OCI-LY1 (cell line): ENCODE results near the gene KCNK2.

Experiments used
- H2AFZ ChIP-seq: fragments of 200-600 bp; sonication (generic), shearing (Covaris generic); 2 replicates; pipeline ENCODE4 v1.6.0; 2014; ENCODE audit warnings: antibody characterized with exemption, mild to moderate bottlenecking, low read length
- H3F3A ChIP-seq: fragments of 200-600 bp; sonication (generic), shearing (Covaris generic); 2 replicates; pipeline ENCODE4 v1.6.0; 2014; ENCODE audit warnings: mild to moderate bottlenecking, antibody characterized with exemption, low read length, moderate library complexity; ENCODE audit not compliant: insufficient read depth
- H3K27ac ChIP-seq: fragments of 200-600 bp; sonication (generic); 2 replicates; pipeline ENCODE4 v1.5.1; 2014; ENCODE audit warnings: low read length, mixed run types, mild to moderate bottlenecking, low read depth; ENCODE audit not compliant: poor library complexity, severe bottlenecking
- H3K27me3 ChIP-seq: fragments of 200-600 bp; sonication (generic); 2 replicates; pipeline ENCODE4 v1.6.0; 2014; ENCODE audit warnings: antibody characterized with exemption, mild to moderate bottlenecking, low read length, moderate library complexity; ENCODE audit not compliant: insufficient read depth
- H3K36me3 ChIP-seq: fragments of 200-600 bp; sonication (generic); 2 replicates; pipeline ENCODE4 v1.6.1; 2014; ENCODE audit warnings: mild to moderate bottlenecking, antibody characterized with exemption, low read length, moderate library complexity, mixed read lengths; ENCODE audit not compliant: insufficient read depth
- H3K4me1 ChIP-seq: fragments of 200-600 bp; sonication (generic); 2 replicates; pipeline ENCODE4 v1.5.1; 2014; ENCODE audit warnings: mild to moderate bottlenecking, low read length, moderate library complexity; ENCODE audit not compliant: insufficient read depth, severe bottlenecking
- H3K4me2 ChIP-seq: fragments of 200-600 bp; sonication (generic), shearing (Covaris generic); 2 replicates; pipeline ENCODE4 v1.6.1; 2014; ENCODE audit warnings: low read length
- H3K4me3 ChIP-seq: fragments of 200-600 bp; sonication (generic); 2 replicates; pipeline ENCODE4 v1.5.1; 2014; ENCODE audit warnings: low read length, low read depth, mild to moderate bottlenecking, mixed read lengths; ENCODE audit not compliant: poor library complexity, severe bottlenecking
- H3K79me2 ChIP-seq: fragments of 200-600 bp; shearing (Covaris generic); 2 replicates; pipeline ENCODE4 v1.6.1; 2016; ENCODE audit warnings: mixed run types, low read length, mixed read lengths; ENCODE audit not compliant: insufficient read depth
- H3K9ac ChIP-seq: fragments of 200-600 bp; sonication (generic), shearing (Covaris generic); 2 replicates; pipeline ENCODE4 v1.6.1; 2014; ENCODE audit warnings: mild to moderate bottlenecking, low read length, mixed read lengths
- H3K9me2 ChIP-seq: fragments of 200-600 bp; sonication (generic), shearing (Covaris generic); 2 replicates; pipeline ENCODE4 v1.6.1; 2014; ENCODE audit warnings: low read depth, mild to moderate bottlenecking, low read length, mixed read lengths
- H3K9me3 ChIP-seq: fragments of 200-600 bp; shearing (Covaris generic); 2 replicates; pipeline ENCODE4 v1.6.1; 2014; ENCODE audit warnings: low read length, mixed read lengths
- H4K20me1 ChIP-seq: fragments of 200-600 bp; sonication (generic), shearing (Covaris generic); 2 replicates; pipeline ENCODE4 v1.6.0; 2016; ENCODE audit warnings: mild to moderate bottlenecking, low read length; ENCODE audit not compliant: insufficient read depth
- CTCF ChIP-seq: fragments of 200-600 bp; sonication (generic), shearing (Covaris generic); IDR thresholded peaks from 2 replicates; pipeline ENCODE4 v1.5.1; 2017; ENCODE audit warnings: mild to moderate bottlenecking, antibody characterized with exemption, low read length, moderate library complexity, mixed read lengths
- EZH2 ChIP-seq: fragments of 200-600 bp; sonication (generic), shearing (Covaris generic); IDR thresholded peaks from 2 replicates; pipeline ENCODE4 v1.8.0; 2017; ENCODE audit warnings: borderline replicate concordance, mixed run types, mild to moderate bottlenecking, antibody characterized with exemption, low read length, moderate library complexity, mixed read lengths

Gene KCNK2

GRCh38 chr1:215198021-215198420, 115.5 kb downstream of the KCNK2 start:
- Histone ChIP-seq H3F3A (no peaks in the 10 kb centered on the region), H4K20me1 (no peaks in the 10 kb centered on the region), H3K4me1 (no peaks in the 10 kb centered on the region), H3K27ac (no peak overlapping the region), H3K9me3 (no peaks in the 10 kb centered on the region), H3K9ac (no peak overlapping the region), H3K4me2 (no peak overlapping the region), H2AFZ (no peak overlapping the region), H3K79me2 (no peaks in the 10 kb centered on the region), H3K27me3 (no peaks in the 10 kb centered on the region), H3K4me3 (no peak overlapping the region), H3K36me3 (no peaks in the 10 kb centered on the region), H3K9me2 (no peaks in the 10 kb centered on the region)
- no peak for TF ChIP-seq EZH2
- no peak for TF ChIP-seq CTCF

- no peaks in the 10 kb centered on the region for H3K79me2 ChIP-seq
- no peak overlapping the region for H2AFZ ChIP-seq
- no peak overlapping the region for H3K4me3 ChIP-seq
- no peak overlapping the region for H3K9ac ChIP-seq
- H3K27me3 ChIP-seq, result no peaks in the 10 kb centered on the region
- no peaks in the 10 kb centered on the region for H3K36me3 ChIP-seq
- TF ChIP-seq EZH2, result no peak
- TF ChIP-seq CTCF, result no peak
- H3F3A ChIP-seq, result no peaks in the 10 kb centered on the region
- H3K9me2 ChIP-seq, result no peaks in the 10 kb centered on the region
- no peaks in the 10 kb centered on the region for H4K20me1 ChIP-seq
- no peaks in the 10 kb centered on the region for H3K9me3 ChIP-seq
- no peak overlapping the region for H3K4me2 ChIP-seq
- no peak overlapping the region for H3K27ac ChIP-seq
- no peaks in the 10 kb centered on the region for H3K4me1 ChIP-seq
Observed at GRCh38 chr1:215200121-215200520, 117.6 kb downstream of the KCNK2 start.

DNA sequence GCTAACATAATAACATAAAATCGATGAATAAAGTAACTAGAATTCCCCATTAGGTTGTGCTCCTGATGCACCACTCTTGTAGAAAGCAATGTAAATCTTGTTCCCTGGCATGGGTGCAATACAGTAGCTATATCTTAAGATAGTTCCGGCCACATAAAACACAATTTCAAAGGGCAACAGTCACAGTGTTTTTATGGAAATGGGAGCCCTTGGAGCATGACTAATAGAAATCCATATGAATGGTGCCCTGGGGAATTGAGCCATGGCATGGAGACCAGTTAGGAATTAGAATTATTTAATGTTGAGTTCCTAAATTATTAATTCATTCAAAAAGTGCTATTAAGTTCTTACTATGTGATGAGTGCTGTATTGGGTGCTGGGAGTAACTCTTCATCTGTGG, 118.7 kb downstream of the KCNK2 start:
- no peak overlapping the region for H3K4me2 ChIP-seq
- H3K4me1 ChIP-seq, result no peaks in the 10 kb centered on the region
- no peak for TF ChIP-seq CTCF
- TF ChIP-seq EZH2, result no peak
- H3F3A ChIP-seq, result no peaks in the 10 kb centered on the region
- H3K9ac ChIP-seq, result no peak overlapping the region
- H4K20me1 ChIP-seq, result no peaks in the 10 kb centered on the region
- H3K4me3 ChIP-seq, result no peak overlapping the region
- no peaks in the 10 kb centered on the region for H3K36me3 ChIP-seq
- H3K9me2 ChIP-seq, result no peaks in the 10 kb centered on the region
- no peak overlapping the region for H2AFZ ChIP-seq
- no peak overlapping the region for H3K27ac ChIP-seq
- no peaks in the 10 kb centered on the region for H3K27me3 ChIP-seq
- H3K79me2 ChIP-seq, result no peaks in the 10 kb centered on the region
- no peaks in the 10 kb centered on the region for H3K9me3 ChIP-seq
